HEK293 (cell line): ENCODE results near the gene LZTFL1.

Experiments used
- CTCF ChIA-PET: fragments of 350-600 bp; formaldehyde crosslinking; extraction: SDS; loops from one replicate; lab custom pipeline; 2021; ENCODE audit warnings: antibody characterized with exemption; lab: Yijun Ruan, JAX
- POLR2A ChIA-PET: fragments of 300-600 bp; formaldehyde crosslinking; extraction: SDS; loops from one replicate; lab custom pipeline; 2020; ENCODE audit warnings: antibody characterized with exemption, inconsistent platforms; lab: Yijun Ruan, JAX
- H3K27ac ChIP-seq: fragments of 200-500 bp; sonication (Bioruptor generic); 2 replicates; pipeline ENCODE4 v1.5.1; 2014; ENCODE audit warnings: low read depth, low read length, control low read depth, inconsistent platforms; ENCODE audit errors: extremely low read depth
- H3K36me3 ChIP-seq, 2 experiments: fragments of 200-500 bp in 1 of 2; sonication (Bioruptor generic) in 1 of 2; 1 replicate in 1 of 2; 2 replicates in 1 of 2; pipeline ENCODE4 v1.5.1; 2014 to 2017; ENCODE audit warnings: inconsistent platforms in 2 of 2, low read length in 2 of 2; ENCODE audit not compliant: control insufficient read depth in 2 of 2, insufficient read depth in 1 of 2
- H3K4me1 ChIP-seq: fragments of 200-500 bp; sonication (Bioruptor generic); 2 replicates; pipeline ENCODE4 v1.5.1; 2014; ENCODE audit warnings: mild to moderate bottlenecking, low read length, inconsistent platforms; ENCODE audit not compliant: control insufficient read depth, insufficient read depth
- H3K4me3 ChIP-seq: 2 replicates; pipeline ENCODE4 v1.5.1; 2011; ENCODE audit warnings: low read depth, mild to moderate bottlenecking, control low read depth, low read length, moderate library complexity
- H3K9me3 ChIP-seq: fragments of 200-500 bp; sonication (Bioruptor generic); 2 replicates; pipeline ENCODE4 v1.5.1; 2014; ENCODE audit warnings: low read depth, low read length, inconsistent platforms; ENCODE audit not compliant: control insufficient read depth, insufficient read depth
- FEZF1 ChIP-seq: fragments of 450-650 bp; formaldehyde crosslinking; IDR thresholded peaks from 2 replicates; pipeline ENCODE4 v1.5.1; 2016; ENCODE audit warnings: missing biosample characterization, missing genetic modification characterization
- KLF8 ChIP-seq: fragments of 450-650 bp; formaldehyde crosslinking; IDR thresholded peaks from 2 replicates; pipeline ENCODE4 v1.5.1; 2016; ENCODE audit warnings: missing biosample characterization, missing genetic modification characterization
- OSR2 ChIP-seq: fragments of 450-650 bp; formaldehyde crosslinking; IDR thresholded peaks from 2 replicates; pipeline ENCODE4 v1.5.1; 2016; ENCODE audit warnings: missing biosample characterization, missing genetic modification characterization
- SCRT2 ChIP-seq: fragments of 450-650 bp; formaldehyde crosslinking; IDR thresholded peaks from 2 replicates; pipeline ENCODE4 v1.5.1; 2016; ENCODE audit warnings: missing biosample characterization, missing genetic modification characterization
- SP7 ChIP-seq: fragments of 450-650 bp; formaldehyde crosslinking; IDR thresholded peaks from 2 replicates; pipeline ENCODE4 v1.5.1; 2016; ENCODE audit warnings: missing biosample characterization, missing genetic modification characterization
- ZFP37 ChIP-seq: fragments of 450-650 bp; formaldehyde crosslinking; IDR thresholded peaks from 2 replicates; pipeline ENCODE4 v1.5.1; 2016; ENCODE audit warnings: missing biosample characterization, missing genetic modification characterization
- ZNF366 ChIP-seq: fragments of 450-650 bp; formaldehyde crosslinking; conservative IDR thresholded peaks from 2 replicates; pipeline ENCODE4 v1.5.1; 2016; ENCODE audit warnings: missing biosample characterization, missing genetic modification characterization
- ZNF394 ChIP-seq: fragments of 450-650 bp; formaldehyde crosslinking; IDR thresholded peaks from 2 replicates; pipeline ENCODE4 v1.5.1; 2016; ENCODE audit warnings: missing biosample characterization, missing genetic modification characterization, mild to moderate bottlenecking, moderate library complexity, borderline replicate concordance
- ZNF514 ChIP-seq: fragments of 450-650 bp; formaldehyde crosslinking; IDR thresholded peaks from 2 replicates; pipeline ENCODE4 v1.5.1; 2016; ENCODE audit warnings: missing biosample characterization, missing genetic modification characterization
- ZNF585B ChIP-seq: fragments of 450-650 bp; formaldehyde crosslinking; IDR thresholded peaks from 2 replicates; pipeline ENCODE4 v1.5.1; 2016; ENCODE audit warnings: missing biosample characterization, missing genetic modification characterization
- ZXDB ChIP-seq: fragments of 450-650 bp; formaldehyde crosslinking; IDR thresholded peaks from 2 replicates; pipeline ENCODE4 v1.5.1; 2016; ENCODE audit warnings: missing biosample characterization, missing genetic modification characterization
- TF ChIP-seq, protein P1 (sequence below): fragments of 450-650 bp; formaldehyde crosslinking; conservative IDR thresholded peaks from 2 replicates; pipeline ENCODE4 v1.5.1; 2016; ENCODE audit warnings: low read depth, missing biosample characterization, missing genetic modification characterization
- TF ChIP-seq, protein P2 (sequence below): fragments of 450-650 bp; formaldehyde crosslinking; IDR thresholded peaks from 2 replicates; pipeline ENCODE4 v1.5.1; 2016; ENCODE audit warnings: missing biosample characterization, missing genetic modification characterization
- TF ChIP-seq, protein P3 (sequence below): fragments of 450-650 bp; formaldehyde crosslinking; IDR thresholded peaks from 2 replicates; pipeline ENCODE4 v1.5.1; 2017; ENCODE audit warnings: missing biosample characterization, missing genetic modification characterization
- TF ChIP-seq, protein P4 (sequence below): fragments of 450-650 bp; formaldehyde crosslinking; IDR thresholded peaks from 2 replicates; pipeline ENCODE4 v1.5.1; 2017; ENCODE audit warnings: missing biosample characterization, missing genetic modification characterization
- TF ChIP-seq, protein P5 (sequence below): fragments of 450-650 bp; formaldehyde crosslinking; IDR thresholded peaks from 2 replicates; pipeline ENCODE4 v1.5.1; 2016; ENCODE audit warnings: missing biosample characterization, missing genetic modification characterization

Gene LZTFL1

DNA sequence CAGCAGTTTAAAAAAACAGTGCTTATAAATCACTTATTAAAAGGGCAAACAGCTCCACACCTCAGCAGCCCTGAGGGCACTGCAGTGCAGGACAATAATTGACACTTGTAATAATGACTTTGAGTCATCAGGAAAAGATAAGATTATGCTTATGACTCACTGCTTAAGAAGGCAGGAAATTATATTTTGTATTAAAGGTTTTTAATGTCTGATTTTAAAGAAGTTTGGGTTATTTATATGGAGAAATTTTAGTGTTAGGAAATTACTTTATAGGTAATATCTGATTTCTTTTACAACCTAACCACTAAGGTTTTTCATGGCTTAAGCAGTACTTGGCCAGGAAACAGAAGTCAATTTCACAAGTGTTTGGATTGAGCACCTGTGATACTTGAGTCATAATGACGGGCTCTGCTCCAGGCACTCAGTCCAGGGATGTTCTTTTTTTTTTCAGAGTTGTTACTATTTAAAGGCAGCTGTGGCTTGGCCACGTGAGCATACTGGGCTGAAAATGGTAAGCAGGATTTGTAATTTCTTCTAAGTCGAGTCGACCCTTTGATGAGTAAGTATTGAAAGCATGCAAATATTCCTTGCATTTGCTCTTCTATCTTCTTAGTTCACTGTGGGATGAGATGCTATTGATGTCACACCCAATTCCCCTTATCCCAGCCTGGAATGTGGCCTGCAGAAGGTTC, 23.9 kb downstream of the LZTFL1 start:
- Histone ChIP-seq H3K27ac (no peak overlapping the region), H3K4me1 (no peaks in the 10 kb centered on the region), H3K4me3 (no peak overlapping the region), H3K36me3 (peaks cover 0 to 10% of the 10 kb centered on the region in 2 experiments; a peak in 1 of 3 replicates), H3K9me3 (no peaks in the 10 kb centered on the region)
- TF ChIP-seq ZXDB (tag by site-specific recombination) (peak; percentile 47; the same call in 1 of the 2 replicates), ZNF366 (tag by site-specific recombination) (peak; percentile 75), ZNF394 (tag by site-specific recombination) (0 out of 2 replicates have a peak, but pooled peaks have one; percentile 24), FEZF1 (tag by site-specific recombination) (peak; percentile 55), OSR2 (tag by site-specific recombination) (0 out of 2 replicates have a peak, but pooled peaks have one; percentile 18), ZFP37 (0 out of 2 replicates have a peak, but pooled peaks have one; percentile 12), SP7 (peak; percentile 92), SCRT2 (tag by site-specific recombination) (no peak), ZNF514 (tag by site-specific recombination) (no peak), ZNF585B (tag by site-specific recombination) (no peak), KLF8 (tag by site-specific recombination) (peak; percentile 37; the same call in 1 of the 2 replicates)
- TF ChIP-seq, protein P1, sequence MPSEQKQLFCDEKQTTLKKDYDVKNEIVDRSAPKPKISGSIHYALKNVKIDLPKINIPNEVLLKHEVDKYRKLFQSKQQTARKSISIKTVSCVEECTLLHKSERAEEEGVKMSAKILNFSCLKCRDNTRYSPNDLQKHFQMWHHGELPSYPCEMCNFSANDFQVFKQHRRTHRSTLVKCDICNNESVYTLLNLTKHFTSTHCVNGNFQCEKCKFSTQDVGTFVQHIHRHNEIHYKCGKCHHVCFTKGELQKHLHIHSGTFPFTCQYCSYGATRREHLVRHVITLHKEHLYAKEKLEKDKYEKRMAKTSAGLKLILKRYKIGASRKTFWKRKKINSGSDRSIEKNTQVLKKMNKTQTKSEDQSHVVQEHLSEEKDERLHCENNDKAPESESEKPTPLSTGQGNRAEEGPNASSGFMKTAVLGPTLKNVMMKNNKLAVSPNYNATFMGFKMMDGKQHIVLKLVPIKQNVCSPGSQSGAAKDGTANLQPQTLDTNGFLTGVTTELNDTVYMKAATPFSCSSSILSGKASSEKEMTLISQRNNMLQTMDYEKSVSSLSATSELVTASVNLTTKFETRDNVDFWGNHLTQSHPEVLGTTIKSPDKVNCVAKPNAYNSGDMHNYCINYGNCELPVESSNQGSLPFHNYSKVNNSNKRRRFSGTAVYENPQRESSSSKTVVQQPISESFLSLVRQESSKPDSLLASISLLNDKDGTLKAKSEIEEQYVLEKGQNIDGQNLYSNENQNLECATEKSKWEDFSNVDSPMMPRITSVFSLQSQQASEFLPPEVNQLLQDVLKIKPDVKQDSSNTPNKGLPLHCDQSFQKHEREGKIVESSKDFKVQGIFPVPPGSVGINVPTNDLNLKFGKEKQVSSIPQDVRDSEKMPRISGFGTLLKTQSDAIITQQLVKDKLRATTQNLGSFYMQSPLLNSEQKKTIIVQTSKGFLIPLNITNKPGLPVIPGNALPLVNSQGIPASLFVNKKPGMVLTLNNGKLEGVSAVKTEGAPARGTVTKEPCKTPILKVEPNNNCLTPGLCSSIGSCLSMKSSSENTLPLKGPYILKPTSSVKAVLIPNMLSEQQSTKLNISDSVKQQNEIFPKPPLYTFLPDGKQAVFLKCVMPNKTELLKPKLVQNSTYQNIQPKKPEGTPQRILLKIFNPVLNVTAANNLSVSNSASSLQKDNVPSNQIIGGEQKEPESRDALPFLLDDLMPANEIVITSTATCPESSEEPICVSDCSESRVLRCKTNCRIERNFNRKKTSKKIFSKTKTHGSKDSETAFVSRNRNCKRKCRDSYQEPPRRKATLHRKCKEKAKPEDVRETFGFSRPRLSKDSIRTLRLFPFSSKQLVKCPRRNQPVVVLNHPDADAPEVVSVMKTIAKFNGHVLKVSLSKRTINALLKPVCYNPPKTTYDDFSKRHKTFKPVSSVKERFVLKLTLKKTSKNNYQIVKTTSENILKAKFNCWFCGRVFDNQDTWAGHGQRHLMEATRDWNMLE (tag by site-specific recombination): no peak
- TF ChIP-seq, protein P2, sequence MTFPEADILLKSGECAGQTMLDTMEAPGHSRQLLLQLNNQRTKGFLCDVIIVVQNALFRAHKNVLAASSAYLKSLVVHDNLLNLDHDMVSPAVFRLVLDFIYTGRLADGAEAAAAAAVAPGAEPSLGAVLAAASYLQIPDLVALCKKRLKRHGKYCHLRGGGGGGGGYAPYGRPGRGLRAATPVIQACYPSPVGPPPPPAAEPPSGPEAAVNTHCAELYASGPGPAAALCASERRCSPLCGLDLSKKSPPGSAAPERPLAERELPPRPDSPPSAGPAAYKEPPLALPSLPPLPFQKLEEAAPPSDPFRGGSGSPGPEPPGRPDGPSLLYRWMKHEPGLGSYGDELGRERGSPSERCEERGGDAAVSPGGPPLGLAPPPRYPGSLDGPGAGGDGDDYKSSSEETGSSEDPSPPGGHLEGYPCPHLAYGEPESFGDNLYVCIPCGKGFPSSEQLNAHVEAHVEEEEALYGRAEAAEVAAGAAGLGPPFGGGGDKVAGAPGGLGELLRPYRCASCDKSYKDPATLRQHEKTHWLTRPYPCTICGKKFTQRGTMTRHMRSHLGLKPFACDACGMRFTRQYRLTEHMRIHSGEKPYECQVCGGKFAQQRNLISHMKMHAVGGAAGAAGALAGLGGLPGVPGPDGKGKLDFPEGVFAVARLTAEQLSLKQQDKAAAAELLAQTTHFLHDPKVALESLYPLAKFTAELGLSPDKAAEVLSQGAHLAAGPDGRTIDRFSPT (tag by site-specific recombination): peak; percentile 37; the same call in 1 of the 2 replicates
- TF ChIP-seq, protein P3, sequence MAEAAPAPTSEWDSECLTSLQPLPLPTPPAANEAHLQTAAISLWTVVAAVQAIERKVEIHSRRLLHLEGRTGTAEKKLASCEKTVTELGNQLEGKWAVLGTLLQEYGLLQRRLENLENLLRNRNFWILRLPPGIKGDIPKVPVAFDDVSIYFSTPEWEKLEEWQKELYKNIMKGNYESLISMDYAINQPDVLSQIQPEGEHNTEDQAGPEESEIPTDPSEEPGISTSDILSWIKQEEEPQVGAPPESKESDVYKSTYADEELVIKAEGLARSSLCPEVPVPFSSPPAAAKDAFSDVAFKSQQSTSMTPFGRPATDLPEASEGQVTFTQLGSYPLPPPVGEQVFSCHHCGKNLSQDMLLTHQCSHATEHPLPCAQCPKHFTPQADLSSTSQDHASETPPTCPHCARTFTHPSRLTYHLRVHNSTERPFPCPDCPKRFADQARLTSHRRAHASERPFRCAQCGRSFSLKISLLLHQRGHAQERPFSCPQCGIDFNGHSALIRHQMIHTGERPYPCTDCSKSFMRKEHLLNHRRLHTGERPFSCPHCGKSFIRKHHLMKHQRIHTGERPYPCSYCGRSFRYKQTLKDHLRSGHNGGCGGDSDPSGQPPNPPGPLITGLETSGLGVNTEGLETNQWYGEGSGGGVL (tag by site-specific recombination): 0 out of 2 replicates have a peak, but pooled peaks have one; percentile 36
- TF ChIP-seq, protein P4, sequence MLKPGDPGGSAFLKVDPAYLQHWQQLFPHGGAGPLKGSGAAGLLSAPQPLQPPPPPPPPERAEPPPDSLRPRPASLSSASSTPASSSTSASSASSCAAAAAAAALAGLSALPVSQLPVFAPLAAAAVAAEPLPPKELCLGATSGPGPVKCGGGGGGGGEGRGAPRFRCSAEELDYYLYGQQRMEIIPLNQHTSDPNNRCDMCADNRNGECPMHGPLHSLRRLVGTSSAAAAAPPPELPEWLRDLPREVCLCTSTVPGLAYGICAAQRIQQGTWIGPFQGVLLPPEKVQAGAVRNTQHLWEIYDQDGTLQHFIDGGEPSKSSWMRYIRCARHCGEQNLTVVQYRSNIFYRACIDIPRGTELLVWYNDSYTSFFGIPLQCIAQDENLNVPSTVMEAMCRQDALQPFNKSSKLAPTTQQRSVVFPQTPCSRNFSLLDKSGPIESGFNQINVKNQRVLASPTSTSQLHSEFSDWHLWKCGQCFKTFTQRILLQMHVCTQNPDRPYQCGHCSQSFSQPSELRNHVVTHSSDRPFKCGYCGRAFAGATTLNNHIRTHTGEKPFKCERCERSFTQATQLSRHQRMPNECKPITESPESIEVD (tag by site-specific recombination): 0 out of 2 replicates have a peak, but pooled peaks have one; percentile 5
- TF ChIP-seq, protein P5, sequence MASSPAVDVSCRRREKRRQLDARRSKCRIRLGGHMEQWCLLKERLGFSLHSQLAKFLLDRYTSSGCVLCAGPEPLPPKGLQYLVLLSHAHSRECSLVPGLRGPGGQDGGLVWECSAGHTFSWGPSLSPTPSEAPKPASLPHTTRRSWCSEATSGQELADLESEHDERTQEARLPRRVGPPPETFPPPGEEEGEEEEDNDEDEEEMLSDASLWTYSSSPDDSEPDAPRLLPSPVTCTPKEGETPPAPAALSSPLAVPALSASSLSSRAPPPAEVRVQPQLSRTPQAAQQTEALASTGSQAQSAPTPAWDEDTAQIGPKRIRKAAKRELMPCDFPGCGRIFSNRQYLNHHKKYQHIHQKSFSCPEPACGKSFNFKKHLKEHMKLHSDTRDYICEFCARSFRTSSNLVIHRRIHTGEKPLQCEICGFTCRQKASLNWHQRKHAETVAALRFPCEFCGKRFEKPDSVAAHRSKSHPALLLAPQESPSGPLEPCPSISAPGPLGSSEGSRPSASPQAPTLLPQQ (tag by site-specific recombination): peak; percentile 79
- ChIA-PET CTCF (no interaction called here), POLR2A (no interaction called here)
